Vagina (tissue), 2 donors: ENCODE measurements around the gene ARVCF.

Source experiments
- POLR2A ChIP-seq, 2 donors: fragments of 450-650 bp; IDR thresholded peaks; one replicate each; pipeline ENCODE4 v1.6.1; 2017; ENCODE audit warnings: antibody characterized with exemption in 2 of 2, mild to moderate bottlenecking in 2 of 2, moderate library complexity in 2 of 2
- POLR2AphosphoS5 ChIP-seq, 2 donors: sonication (generic); formaldehyde crosslinking; IDR thresholded peaks; one replicate each; pipeline ENCODE4 v1.9.0; 2017; ENCODE audit warnings: antibody characterized with exemption in 2 of 2, mild to moderate bottlenecking in 2 of 2, low read depth in 1 of 2; ENCODE audit not compliant: insufficient read depth in 1 of 2
- TF ChIP-seq, protein P1 (sequence below), 3 experiments: fragments of 450-650 bp in 2 of 3; fragments of 200-600 bp in 1 of 3; sonication (generic) in 1 of 3; IDR thresholded peaks; one replicate each; pipeline ENCODE4 v1.5.1; 2017 to 2019; ENCODE audit warnings: antibody characterized with exemption in 3 of 3, mild to moderate bottlenecking in 2 of 3, moderate library complexity in 2 of 3

GRCh38 chr22:19983741-19984140 is 32.9 kb downstream of the ARVCF start:
- TF ChIP-seq POLR2AphosphoS5 (IDR thresholded peaks at IDR 0.05; ENCODE audit: insufficient read depth in 1 of 2, low read depth in 1 of 2): no peak
- TF ChIP-seq, protein P1, sequence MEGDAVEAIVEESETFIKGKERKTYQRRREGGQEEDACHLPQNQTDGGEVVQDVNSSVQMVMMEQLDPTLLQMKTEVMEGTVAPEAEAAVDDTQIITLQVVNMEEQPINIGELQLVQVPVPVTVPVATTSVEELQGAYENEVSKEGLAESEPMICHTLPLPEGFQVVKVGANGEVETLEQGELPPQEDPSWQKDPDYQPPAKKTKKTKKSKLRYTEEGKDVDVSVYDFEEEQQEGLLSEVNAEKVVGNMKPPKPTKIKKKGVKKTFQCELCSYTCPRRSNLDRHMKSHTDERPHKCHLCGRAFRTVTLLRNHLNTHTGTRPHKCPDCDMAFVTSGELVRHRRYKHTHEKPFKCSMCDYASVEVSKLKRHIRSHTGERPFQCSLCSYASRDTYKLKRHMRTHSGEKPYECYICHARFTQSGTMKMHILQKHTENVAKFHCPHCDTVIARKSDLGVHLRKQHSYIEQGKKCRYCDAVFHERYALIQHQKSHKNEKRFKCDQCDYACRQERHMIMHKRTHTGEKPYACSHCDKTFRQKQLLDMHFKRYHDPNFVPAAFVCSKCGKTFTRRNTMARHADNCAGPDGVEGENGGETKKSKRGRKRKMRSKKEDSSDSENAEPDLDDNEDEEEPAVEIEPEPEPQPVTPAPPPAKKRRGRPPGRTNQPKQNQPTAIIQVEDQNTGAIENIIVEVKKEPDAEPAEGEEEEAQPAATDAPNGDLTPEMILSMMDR (IDR thresholded peaks at IDR 0.05): no peak
- no peak for TF ChIP-seq POLR2A (IDR thresholded peaks at IDR 0.05)
